NOMO-1 (cell line): ENCODE data around the gene SIX3.
A peak's percentile ranks its signal among the peaks of the same experiment; 100 is the strongest.

Experiments
- DNase-seq, 2 experiments: peaks; one replicate each; lab custom pipeline; 2025; ENCODE audit not compliant: unreplicated experiment in 2 of 2; lab: John Stamatoyannopoulos, UW

The SIX3 gene

DNA sequence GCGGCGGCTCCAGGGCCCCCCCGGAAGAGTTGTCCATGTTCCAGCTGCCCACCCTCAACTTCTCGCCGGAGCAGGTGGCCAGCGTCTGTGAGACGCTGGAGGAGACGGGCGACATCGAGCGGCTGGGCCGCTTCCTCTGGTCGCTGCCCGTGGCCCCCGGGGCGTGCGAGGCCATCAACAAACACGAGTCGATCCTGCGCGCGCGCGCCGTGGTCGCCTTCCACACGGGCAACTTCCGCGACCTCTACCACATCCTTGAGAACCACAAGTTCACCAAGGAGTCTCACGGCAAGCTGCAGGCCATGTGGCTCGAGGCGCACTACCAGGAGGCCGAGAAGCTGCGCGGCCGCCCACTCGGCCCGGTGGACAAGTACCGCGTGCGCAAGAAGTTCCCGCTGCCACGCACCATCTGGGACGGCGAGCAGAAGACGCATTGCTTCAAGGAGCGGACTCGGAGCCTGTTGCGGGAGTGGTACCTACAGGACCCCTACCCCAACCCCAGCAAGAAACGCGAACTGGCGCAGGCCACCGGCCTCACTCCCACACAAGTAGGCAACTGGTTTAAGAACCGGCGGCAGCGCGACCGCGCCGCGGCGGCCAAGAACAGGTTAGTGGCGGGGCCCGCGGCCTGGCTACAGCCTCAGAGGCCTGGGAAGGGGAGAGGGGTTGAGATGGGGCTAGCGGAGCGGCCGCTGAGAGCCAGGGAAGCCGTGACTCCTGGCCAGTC, 965 bp downstream of the SIX3 start:
- no peak for DNase-seq

DNA sequence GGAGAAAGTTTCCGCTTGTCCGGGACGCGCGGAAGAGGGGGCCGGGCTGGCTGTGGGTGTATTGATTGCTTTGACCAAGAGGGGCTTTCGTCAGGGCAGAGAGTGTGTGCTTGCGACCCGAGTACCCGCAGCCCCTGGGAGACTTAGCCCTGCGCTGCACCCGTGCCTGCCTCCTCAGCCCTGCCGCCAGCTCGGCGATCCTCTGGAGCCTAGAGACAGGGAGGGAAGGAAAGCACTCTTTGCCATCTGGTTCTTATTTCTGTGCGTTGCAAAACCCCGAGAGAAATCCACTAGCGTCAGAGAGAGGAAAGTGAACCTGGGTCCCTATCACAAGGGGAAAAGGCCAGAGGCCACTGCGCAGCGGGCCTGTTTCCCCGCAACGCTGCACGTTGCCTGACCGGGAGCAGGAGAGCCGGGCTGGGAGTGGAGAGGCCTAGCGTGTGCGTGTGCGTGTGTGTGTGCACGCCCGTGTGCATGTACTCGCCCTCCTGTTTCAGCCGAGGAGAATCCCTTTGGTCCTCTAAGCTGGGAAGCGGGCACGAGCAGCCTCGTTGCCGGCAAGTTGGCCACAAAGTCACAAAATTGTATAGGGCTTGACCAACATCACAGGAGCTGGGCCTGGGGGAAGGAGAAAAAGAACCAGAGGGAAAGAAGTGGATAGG, 1.7 kb downstream of the SIX3 start:
- no peak for DNase-seq

DNA sequence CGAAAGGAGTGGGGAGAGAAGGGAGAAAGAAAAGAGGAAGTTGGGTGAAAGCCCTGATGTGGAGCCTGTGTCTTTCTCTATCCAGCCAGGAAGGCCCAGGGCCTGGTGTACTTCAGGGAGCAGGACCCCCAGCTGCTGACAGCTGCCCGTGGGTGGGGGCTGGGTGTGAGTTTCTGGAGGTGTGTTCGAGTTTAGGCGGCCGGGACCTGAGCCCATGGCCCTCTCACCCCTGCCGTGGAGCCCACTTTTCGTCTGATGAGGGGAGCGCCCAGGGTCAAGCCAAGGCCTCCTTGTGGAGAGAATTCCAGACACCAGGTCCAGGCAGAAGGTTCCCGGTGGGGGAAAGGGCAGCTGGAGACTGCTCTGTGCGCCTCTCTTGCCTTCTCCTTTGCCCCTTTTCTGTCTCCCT, 2.2 kb downstream of the SIX3 start:
- no peak for DNase-seq

DNA sequence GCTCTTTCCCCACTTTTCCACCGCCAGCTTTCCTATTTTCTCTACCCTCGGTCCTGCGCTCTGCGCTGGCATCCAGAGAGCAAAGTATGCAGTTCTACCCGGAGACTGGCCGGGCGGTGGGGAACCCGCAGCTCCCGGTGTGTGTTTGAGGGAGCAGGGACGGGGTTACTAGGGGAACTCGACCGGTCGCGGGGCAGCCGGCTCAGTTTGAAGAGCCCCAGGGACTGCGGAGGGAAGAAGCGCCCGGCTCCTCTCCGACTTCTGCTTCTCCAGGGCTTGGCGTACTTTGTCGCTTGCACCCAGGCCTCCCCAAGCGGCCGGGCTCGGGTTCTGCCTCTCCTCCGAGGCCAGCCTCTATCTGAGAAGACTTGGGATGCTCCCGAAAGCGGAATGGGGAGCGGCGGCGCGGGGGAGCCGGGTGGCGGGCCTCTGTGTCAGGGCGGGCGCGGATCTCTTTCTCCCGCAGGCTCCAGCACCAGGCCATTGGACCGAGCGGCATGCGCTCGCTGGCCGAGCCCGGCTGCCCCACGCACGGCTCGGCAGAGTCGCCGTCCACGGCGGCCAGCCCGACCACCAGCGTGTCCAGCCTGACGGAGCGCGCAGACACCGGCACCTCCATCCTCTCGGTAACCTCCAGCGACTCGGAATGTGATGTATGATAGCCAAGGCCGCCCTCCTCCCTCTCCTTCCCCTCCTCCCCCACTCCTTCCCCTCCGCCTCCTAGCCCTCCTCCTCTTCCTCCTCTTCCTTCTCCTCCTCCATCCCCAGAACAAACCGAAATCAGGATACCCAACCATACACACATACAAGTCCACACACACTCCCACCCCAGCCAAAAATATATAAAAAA, 2.8 kb downstream of the SIX3 start:
- DNase-seq = no peak

DNA sequence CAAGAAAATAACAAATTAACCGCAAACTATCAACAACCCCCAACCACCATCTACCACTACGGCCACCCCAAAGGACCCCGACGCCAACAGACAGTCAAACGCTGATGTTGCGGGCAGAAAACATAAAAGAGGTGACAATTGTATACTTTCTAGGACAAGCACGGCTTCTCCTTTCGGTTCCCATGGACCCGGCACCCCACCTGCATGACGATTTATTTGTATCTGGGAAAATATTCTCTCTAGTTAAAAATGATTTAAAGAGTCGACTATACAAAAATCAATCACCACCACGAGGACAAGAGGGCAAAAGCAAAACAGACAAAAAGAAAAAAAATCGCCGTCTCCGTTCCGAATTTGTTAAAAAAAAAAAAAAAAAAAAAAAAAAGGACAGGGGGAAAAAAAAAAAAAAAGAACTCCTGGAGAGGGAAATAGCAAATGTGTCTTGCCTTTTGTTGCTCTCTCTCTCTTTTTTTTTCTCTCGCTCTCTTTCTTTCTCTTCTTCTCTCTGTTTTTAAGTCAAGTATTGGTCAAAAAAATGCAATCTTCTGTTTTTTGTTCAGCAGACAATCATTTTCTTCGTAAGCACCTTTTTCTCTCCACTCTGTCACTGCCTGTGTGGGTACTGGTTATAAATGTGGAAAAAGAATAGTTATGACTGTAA, 3.6 kb downstream of the SIX3 start:
- no peak for DNase-seq

DNA sequence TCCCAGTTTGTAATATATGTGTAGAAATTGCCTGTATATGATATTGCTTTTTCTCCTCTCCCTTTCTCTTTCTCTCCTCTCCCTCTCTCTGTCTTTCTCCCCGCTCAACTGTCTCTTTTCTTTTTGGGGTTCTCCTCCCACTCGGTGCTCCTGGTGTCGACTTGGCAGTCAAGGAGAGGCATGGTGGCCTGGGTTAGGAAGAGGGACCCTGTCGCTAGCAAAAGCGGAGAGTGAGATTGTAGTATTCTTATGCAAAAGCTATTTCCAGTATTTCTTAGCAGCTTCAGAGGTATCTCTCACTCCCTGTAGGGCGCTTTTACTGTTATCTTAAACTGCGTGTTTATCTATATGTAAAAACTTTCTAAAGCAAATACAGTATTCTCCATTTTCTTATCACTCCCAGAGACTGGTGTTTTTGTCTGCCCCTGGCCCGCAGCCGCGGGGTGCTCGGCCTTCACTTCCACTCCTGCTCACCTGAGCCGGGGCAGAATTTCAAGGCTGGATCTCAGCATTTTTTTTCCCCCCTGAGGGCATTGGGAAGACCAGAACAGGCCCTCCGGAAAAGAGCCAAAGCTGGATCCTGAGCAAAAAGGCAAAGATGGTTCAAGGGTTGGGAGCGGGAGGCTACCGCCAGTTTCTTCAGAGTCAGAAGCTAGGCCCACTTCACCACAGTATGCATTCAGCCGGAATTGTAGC, 4.3 kb downstream of the SIX3 start:
- DNase-seq = no peak

DNA sequence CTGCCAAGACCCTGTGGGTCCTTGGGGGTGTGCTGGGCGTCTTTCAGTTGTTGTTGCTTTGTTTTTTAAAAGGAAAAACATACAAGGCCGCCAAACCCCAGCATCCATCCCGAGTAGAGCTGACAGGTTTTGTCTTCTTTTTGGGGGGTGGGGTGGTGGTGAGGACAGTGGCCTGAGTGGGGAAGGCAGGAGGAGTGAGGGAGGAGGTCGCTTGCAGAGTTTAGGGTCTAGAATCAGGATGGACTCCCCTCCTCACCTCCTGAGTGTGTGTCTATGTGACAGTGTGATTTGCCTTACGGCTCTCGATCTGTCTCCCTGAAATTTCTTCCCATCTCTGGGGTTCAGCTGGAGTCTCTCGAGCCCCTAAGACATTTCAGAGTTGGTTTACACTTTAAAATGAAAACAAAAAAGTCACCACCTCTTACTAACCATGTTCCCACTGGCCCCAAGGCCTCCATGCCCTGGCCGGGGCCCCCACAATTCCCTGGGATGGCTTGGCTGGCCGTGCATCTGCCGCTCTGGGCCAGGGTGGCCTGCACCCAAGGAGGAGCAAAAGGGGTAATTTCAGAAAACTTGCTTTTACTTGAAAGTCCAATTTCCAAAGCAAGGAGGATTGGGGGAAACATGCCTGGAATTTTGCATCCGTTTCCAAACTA, 5.0 kb downstream of the SIX3 start:
- no peak for DNase-seq

DNA sequence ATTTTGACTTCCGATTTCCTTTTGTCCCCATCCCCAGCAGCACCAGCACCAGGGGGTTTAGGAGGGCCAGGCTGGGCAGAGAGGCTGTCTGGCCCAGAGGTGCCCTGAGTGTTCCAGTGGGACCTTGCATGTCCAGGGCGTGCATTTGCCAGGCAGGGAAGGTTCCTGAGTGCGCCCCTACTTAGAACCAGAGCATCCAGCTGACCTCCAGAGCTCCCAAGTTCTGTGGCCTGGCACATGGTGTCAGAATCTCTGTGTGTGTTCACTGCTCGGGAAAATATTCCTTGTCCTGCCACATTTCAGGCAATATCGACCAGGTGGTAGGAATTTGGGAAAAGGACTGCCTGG, 5.5 kb downstream of the SIX3 start:
- no peak for DNase-seq

DNA sequence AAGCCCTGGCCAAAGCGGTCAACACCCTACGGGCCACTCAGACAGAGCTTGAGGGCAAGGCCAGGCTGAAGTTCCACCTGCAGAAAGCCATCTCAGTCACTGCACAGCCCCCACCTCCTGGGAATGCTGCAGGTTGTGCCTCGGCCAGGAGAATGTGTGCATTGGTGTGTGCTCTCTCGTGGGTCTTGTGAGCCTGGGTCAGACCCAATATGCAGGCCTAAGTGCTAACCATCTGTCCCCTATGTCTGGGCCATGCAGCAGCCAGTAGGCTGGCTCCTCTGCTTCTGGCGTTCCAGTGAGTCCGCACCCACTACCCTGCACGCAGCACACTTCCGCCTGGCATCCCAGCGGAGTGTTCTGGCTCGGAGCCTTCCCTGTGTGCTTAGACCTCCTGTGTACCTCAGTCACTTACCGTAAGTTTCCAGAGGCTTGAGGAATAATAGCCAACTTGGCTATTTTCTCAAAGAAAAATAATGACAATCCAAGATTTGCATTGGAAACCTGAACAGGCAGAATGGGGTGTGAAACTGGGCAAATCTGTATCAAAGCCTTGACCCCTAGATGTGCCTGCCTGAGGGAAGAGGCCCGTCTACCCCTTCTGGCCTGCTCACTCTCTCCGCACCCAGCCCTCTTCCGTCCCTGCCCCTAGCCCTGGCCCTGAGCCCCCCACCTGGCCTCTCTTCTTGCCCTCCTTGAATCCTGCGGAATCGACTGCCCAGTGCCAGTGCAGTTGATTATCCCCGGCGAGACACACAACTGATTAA, 7.2 kb downstream of the SIX3 start:
- no peak for DNase-seq

DNA sequence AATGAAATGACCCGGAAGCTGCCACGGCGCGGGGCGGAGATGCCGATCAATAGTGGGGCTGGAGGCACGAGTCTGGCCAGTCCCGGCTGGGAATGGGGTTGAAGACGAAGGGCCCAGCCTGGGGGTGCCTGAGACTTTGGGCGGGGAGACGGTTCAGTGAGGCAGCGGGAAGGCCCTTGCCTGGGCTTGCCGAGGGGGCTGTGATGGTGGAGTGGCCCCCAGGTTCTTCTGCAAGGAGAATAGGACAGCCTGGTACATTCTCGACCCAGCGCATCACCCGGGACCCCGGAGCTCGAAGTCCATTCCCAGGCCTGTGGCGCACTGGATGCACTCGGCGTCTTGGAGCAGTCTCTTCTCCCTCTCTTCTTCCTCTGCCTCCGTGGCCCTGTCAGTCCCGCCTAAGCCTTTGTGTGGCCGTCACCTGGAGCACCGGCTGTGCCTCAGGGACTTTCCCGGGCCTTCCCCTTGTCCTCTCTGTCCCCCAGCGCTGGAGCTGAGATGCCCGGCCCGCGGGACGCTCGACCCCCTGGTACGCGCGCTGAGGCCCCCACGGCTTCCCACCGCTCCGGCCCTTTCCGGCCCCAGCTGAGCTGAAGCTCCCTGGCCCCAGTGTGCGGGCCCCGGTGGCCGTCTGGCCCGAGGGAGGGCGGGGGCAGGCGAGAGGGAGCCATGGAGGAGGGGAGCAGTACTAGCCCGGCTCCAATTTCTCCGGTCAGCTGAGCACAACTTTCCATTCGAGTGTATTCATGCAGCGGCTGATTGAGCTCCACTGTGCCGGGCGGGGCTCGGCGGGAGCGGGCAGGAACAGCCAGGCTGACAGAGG, 8.0 kb downstream of the SIX3 start:
- DNase-seq = no peak

DNA sequence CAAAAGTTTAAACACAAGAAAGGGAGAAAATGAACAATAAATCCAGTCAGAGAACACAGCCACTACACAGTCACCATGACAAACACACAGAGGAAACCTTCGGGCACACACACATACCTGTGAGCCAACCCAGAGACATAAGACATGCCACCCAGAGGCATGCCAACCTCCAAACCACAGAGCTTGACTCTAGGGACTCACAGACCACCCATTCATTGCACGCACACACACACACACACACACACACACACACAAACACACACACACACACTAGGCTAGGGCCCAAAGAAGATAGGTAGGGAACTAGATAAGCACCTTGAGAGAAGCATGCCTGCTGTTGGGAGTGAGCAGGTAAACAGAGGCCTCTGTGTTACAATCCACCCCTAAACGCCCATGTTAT, 9.1 kb downstream of the SIX3 start:
- no peak for DNase-seq

DNA sequence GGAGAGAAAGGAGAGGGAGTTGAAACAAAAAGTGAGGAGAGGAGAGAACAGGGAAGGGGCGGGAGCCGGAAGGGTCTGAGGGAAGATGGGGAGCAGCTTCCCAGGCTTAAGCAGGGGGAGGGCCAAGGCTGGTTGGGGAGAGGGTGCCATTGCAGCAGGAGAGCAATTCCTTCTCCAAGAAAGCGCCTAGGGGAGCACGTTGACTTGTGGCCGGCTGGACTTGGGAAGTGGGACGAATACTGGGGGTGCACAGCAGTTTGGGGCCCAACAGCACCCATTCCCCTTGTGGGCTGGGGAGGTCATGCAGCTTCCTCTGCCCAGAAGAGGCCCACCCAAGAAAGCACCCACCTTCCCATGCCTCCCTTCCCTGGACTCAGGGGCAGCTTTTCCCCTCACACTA, 9.6 kb downstream of the SIX3 start:
- no peak for DNase-seq

DNA sequence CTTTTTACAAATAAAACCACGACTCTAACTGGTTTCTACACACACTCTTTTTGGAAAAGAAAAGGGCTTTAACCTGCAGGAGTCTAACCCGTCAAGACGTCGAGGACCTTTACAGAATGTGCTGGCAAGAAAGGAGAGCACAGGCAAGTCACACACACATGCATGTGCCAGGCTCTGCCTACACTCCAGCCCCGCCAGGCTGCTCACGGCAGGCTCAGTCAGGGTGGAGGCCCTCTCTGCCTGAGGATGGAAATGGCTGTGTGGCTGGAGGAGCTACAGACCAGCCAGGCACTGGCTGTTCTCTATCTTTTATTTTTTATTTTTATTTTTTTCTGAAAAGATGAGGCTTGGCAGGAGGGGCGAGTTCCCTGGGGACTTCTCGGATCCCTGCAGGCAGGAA, 10.2 kb downstream of the SIX3 start:
- DNase-seq = no peak

DNA sequence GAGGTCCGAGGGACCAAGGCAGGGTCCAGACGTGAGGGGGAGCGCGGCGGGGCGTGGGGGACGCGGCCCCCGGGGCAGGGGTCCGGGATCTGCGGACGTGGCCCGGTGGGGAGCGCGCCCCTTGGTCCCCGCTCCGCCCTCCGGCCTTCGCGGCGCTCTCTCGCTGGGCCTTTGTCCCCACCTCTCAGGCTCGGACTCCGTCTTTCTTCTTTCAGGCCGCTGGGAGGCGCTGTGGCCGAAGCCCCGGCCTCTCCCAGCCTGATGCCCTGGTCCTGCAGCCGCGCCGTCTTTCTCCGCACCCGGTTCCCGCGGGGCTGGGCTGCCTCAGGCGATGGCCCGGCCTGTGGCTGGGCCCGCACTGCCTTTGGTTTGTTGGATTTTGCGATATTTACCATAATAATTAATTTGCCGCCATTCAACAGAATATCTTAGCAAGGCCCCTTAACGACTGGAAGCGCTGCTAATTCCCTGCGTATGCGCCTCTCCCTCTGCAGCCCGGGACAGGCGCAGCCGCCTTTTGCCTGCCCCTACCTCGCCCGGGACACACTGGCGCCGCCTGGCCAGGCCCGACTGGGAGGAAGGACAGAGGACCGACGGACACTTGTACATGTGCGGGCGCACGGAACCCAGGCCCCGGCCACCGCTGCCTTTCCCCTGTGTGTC, 10.8 kb downstream of the SIX3 start:
- peak; percentile 50 to 55 for DNase-seq

DNA sequence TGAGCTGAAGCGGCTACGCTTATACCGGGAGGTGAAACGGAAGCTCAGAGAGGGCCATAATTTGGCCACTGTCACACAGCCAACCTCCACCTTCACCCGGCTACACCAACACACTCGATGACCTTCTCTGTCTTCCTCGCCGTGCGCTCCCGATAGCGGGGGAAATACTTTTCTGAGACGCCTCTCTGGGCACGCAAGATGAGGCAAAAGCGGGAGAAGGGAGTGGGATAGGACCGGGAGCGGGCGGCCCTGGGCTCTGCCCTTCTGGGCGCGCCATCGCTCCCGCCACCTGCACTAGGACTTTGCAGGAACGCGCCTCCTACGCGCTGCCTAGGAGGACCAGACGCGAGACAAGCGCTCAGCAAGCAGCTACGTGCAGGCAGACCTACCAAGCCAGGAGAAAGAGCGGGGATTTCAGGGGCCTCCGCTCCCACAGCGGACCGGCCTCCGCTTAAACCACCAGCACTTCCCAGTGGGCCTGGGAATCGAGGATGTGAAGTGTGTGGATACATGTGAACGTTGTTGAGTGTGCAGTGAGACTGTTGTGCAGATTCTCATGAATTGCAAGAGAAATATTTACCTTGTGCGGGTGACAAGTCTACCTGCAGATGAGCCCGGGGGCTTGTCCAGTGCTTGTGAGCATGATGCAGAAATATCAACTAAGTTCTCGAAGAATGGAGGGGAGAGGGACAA, 11.4 kb downstream of the SIX3 start:
- no peak for DNase-seq

DNA sequence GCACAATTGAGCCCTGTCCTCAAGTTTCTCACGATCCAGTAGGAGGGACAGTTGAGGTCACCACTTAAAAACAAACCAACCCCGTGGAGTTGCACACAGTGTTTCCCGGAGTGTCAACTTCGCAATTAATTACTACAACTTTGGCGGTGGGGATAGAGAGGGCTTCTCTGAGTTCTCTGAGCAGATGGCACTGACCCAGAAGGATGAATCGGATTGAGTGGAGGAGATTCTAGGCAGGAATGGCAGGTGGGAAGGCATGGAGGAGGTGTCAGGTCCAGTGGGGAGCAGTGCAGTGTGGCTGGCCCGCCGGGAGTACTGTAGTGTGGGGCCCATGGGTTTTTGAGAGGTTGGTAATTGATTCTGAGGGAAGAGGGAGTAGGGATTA, 12.0 kb downstream of the SIX3 start:
- DNase-seq = no peak

DNA sequence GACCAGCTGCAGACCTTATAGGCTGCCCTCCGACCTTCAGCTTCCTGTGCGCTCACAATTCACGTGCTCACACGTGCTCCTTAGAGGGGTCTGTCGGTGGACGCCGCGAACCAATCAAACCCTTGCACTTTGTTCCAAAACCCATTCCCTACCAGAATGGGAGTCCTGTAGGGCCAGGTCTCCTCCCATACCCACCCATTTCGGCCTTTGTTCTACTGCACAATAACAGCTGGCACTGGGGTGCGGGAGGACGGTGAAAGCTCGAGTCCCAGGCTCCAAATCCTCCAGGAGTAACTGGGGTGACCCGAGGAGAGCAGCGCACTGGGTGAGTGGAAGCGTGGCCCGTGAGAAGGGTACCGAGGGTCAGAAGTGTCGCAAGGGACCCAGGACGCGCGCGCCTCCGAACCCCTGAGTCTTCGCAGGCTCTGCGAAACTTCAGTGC, 13.0 kb downstream of the SIX3 start:
- no peak for DNase-seq
